GM06990 (cell line): Measurements from ENCODE around the gene CPEB3.
A peak's percentile ranks its signal among the peaks of the same experiment; 100 is the strongest.
"Not testable (repeated sequence)": the region's sequence is repeated elsewhere in the genome, so short reads cannot be mapped to it uniquely, and the experiment has no call there.

Experiments used
- DNase-seq: peaks from one replicate; pipeline ENCODE4 v3.0.0-alpha.2; 2011; ENCODE audit not compliant: insufficient read length; ENCODE audit errors: extremely low read depth
- H3K27me3 ChIP-seq: replicated peaks from 2 replicates; pipeline ENCODE4 v1.6.0; 2011; ENCODE audit warnings: low read length; ENCODE audit not compliant: control insufficient read depth, insufficient read depth
- H3K36me3 ChIP-seq: 2 replicates; pipeline ENCODE4 v1.5.1; 2011; ENCODE audit warnings: low read length; ENCODE audit not compliant: control insufficient read depth, insufficient read depth
- H3K4me3 ChIP-seq: replicated peaks from 2 replicates; pipeline ENCODE4 v1.5.1; 2011; ENCODE audit warnings: low read depth, mild to moderate bottlenecking, control low read depth, low read length
- TF ChIP-seq, protein P1 (sequence below): IDR thresholded peaks from 2 replicates; pipeline ENCODE4 v1.5.1; 2011; ENCODE audit warnings: low read length, control low read depth, mild to moderate bottlenecking, inconsistent platforms; ENCODE audit not compliant: insufficient read depth, poor library complexity, severe bottlenecking

Gene CPEB3

DNA sequence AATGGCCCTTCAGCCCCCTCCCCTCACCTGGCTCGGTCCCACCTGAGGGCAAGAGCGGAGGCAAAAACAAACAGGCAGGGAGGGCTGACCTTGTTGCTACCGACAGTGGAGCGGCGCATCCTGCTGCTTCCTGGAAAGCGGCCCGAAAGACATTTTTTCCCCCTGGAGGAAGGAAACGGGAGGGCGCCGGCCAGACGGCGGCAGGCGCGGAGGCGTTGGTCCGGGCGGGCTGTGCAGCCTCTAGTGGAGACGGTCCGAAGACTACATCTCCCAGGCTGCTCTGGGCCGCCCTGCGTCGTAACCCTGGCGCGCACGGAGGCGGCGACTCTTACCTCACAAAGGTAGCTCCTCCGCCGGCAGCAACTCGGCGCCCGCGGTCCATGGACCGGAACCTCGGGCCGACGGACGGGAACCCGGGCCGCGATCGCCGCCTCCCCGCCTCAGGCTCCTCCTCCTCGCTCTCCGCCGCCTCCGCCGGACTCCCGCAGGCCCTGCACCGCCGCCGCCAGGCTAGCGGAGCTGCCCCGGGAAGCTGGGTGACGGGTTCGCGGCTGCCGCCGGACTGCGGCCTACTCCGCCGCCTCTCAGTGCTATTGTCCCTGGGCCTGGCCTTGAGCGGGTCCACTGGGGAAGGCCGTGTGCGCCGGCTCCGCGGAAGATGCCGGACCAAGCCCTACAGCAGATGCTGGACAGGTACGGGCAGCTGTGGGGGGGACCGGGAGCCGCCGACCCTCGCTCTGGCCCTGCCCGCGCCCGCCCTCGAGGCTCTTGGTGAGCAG is at the start of gene CPEB3, which contains the start of gene MARCHF5:
Gene CPEB3 (minus strand): TSS at position 242 of the 779 bp plus-strand sequence. CDS start 50,728 bp downstream, outside the sequence.
Gene MARCHF5 (plus strand): TSS at position 331 of the 779 bp plus-strand sequence. CDS start 328 bp downstream, at position 659.
- H3K4me3 ChIP-seq: peak within 1 kb of the TSS; percentile 97
- no peaks in the 10 kb centered on the region; the same call in 1 of the 2 replicates for H3K36me3 ChIP-seq
- TF ChIP-seq, protein P1, sequence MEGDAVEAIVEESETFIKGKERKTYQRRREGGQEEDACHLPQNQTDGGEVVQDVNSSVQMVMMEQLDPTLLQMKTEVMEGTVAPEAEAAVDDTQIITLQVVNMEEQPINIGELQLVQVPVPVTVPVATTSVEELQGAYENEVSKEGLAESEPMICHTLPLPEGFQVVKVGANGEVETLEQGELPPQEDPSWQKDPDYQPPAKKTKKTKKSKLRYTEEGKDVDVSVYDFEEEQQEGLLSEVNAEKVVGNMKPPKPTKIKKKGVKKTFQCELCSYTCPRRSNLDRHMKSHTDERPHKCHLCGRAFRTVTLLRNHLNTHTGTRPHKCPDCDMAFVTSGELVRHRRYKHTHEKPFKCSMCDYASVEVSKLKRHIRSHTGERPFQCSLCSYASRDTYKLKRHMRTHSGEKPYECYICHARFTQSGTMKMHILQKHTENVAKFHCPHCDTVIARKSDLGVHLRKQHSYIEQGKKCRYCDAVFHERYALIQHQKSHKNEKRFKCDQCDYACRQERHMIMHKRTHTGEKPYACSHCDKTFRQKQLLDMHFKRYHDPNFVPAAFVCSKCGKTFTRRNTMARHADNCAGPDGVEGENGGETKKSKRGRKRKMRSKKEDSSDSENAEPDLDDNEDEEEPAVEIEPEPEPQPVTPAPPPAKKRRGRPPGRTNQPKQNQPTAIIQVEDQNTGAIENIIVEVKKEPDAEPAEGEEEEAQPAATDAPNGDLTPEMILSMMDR: peak; percentile 54
- peak; percentile 98 for DNase-seq
- H3K27me3 ChIP-seq: no peaks in the 10 kb centered on the region

DNA sequence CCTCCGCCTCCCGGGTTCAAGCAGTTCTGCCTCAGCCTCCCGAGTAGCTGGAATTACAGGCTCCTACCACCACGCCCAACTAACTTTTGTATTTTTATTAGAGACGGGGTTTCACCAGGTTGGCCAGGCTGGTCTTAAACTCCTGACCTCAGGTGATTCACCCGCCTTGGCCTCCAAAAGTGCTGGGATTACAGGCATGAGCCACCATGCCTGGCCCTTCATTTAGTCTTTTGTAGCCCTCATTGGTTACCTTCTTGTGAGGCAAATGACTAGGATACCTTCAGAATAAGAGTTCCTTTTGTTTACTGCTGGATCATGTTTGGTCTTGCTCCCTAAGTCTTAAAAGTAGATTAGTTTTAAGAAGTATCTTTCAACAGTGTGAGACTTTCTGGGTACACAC is 39.0 kb upstream of the CPEB3 start:
- not testable (repeated sequence) for H3K36me3 ChIP-seq, H3K4me3 ChIP-seq, H3K27me3 ChIP-seq, DNase-seq

DNA sequence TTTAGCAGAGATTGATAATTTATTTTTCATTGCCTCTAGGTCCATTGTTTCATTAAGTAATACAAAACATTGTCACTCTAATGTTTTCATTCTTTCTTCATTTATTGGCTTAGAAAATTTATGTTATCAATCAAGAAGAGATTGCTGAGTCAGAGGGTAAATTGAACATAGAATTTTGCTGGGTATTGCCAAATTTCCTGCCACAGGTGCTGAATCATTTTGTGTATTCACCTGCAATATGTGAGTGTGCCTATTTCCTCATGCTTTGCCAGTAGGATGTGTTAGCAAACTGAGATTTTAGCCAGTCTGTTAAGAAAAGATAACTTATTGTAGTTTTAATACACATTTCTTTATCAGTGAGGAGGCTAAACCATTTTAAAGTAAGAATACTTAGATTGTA is 38.1 kb upstream of the CPEB3 start:
- Histone ChIP-seq H3K4me3 (no peak overlapping the region), H3K36me3 (no peaks in the 10 kb centered on the region), H3K27me3 (no peaks in the 10 kb centered on the region)
- no peak for DNase-seq
- TF ChIP-seq, protein P1: no peak

DNA sequence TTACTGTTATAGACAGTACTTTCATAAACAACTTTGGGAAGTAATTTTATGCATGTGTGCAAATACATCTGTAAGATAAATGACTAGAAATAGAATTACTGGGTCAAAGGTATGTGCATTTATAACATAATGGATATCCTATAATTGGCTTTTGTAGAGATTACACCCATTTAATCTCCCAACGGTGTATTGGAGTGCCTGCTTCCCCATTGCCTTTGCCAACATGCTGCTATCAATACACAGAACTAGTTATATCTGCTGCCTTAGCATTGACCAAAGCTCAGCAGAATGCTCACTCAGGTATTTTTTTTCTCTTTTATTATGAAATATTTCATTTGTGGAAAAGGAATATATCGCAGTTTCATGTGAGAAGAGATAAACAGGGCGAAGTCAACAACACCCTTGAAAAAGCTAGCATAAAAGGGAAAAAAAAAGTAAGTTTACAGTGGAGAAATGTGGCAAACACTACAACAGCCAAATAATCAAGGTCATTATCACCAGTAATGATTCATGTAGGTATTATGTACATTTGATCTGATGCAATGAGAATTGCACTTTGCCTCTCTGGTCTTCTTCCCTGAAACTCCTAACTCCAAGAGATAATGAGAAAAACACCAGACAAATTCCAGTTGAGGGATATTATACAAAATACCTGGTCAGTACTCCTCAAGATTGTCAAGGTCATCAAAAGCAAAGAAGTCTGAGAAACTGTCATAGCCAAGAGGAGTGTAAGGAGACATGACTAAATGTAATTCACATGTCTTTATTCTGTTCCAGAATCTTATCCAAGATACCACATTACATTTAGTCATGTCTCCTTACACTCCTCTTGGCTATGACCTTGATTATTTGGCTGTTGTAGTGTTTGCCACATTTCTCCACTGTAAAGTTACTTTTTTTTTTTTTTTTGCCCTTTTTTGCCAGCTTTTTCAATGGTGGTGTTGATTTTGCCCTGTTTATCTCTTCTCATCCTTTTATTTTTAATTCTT is 36.9 kb upstream of the CPEB3 start:
- Histone ChIP-seq H3K4me3 (no peak overlapping the region), H3K27me3 (no peaks in the 10 kb centered on the region), H3K36me3 (no peaks in the 10 kb centered on the region)
- TF ChIP-seq, protein P1: no peak
- DNase-seq: no peak

DNA sequence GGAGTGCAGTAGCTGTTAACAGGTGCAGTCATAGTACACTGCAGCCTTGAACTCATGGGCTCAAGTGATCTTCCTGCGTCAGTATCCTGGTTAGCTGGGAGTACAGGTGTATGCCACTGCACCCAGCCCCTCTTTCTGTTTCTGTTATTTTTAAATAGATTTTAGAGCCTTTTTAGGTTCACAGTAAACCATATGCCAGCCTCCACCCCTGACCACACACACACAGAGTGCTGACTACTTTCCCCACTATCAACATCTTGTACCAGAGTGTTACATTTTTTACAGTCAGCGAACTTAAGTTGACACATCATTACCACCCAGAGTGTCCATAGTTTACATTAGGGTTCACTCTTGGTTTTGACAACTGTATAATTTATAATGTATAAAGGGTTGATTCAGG is 32.2 kb upstream of the CPEB3 start:
- no peak for DNase-seq
- Histone ChIP-seq H3K36me3 (no peaks in the 10 kb centered on the region; the same call in 1 of the 2 replicates), H3K4me3 (no peak overlapping the region), H3K27me3 (no peaks in the 10 kb centered on the region)
- TF ChIP-seq, protein P1: no peak
